HG03066 (cell line): ENCODE measurements around the gene C12orf75.
"Not testable (repeated sequence)": the region's sequence is repeated elsewhere in the genome, so short reads cannot be mapped to it uniquely, and the experiment has no call there.

Experiments
- ATAC-seq: cut with Tn5 transposase; IDR thresholded peaks from one replicate; pipeline ENCODE4 v1.9.1; 2021; ENCODE audit warnings: low read depth; ENCODE audit not compliant: unreplicated experiment

C12orf75 gene

DNA sequence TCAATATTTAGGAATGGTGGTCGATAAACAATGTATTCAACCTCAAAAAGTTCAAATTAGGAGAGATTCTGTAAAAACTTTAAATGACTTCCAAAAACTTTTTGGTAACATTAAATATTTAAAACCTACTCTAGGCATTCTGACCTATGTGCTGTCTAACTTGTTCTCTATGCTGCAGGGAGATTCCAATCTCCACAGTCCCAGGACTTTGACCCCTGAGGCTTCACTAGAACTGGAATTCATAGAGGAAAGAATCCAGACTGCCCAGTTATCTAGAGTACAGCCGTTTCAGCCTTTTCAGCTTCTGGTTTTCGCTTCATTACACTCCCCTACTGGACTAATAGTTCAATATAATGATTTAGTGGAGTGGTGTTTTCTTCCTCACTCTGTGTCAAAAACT is 21.1 kb upstream of the C12orf75 start:
- not testable (repeated sequence) for ATAC-seq

DNA sequence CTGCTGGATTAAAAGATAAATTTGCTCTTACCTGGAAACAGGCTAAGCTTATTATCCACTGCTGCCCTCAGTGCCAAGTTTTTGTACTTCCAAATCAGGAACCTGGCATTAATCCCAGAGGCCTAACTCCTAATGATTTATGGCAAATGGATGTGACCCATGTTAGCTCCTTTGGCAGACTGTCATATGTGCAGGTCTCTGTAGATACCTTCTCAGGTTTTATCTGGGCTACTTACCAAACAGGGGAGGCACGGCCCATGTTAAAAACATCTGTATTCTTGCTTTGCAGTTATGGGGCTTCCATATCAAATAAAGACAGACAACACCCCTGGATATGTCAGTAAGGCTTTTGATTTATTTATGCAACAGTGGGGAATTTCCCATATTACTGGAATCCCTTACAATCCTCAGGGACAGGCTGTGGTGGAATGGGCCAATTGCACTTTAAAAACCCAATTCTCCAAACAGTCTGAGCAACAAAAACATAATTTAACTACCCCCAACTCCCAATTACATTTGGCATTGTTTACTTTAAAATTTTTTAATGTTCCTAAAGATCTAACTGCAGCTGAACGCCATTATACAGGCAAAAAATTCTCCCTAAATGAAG is 19.9 kb upstream of the C12orf75 start:
- not testable (repeated sequence) for ATAC-seq

DNA sequence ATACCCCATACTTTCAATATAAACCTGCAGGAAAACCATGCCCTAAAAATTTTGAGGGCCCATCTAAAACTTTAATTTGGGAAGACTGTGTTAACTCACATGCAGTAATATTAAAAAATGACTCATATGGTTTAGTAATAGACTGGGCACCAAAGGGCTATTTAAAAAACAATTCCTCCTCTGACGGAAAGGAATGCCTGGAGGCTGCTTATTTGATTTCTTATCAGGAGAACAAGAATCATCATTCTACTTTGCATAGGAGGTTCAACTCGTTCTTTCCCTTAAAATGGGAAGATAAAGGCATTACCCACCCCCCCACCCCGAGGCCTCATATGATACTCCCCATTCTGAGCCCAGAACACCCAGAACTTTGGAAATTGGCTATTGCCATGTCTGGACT is 18.6 kb upstream of the C12orf75 start:
- not testable (repeated sequence) for ATAC-seq

DNA sequence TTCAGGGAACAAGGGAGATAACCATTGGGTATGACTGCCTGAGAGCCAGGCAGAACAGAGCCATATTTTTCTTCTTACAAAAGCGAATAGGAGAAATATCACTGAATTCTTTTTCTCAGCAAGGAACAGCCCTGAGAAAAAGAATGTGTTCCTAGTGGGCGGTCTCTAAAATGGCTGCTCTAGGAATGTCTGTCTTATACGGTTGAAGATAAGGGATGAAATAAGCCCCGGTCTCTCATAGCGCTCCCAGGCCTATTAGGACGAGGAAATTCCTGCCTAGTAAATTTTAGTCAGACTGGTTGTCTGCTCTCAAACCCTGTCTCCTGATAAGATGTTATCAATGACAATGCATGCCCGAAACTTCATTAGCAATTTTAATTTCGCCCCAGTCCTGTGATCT is 16.7 kb upstream of the C12orf75 start:
- ATAC-seq, result not testable (repeated sequence)

DNA sequence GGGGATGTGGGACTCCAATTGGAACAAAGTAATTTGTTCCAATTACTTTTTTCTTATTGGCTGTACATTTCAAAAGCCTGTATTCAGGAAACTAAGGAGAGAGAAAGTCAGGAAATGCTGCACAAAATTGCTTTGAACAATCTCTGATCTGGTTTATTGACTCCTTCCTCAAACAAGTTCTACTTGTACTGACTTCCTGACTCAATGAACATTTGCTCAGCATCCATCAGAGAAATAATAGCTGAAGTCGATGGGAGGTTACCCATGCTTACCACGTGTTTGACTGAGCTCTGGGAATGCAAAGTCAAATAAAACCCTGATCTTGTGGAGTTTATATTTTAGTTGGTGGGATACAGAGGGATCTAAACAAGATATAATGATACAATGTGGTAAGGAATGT is 15.4 kb upstream of the C12orf75 start:
- ATAC-seq, result no peak

DNA sequence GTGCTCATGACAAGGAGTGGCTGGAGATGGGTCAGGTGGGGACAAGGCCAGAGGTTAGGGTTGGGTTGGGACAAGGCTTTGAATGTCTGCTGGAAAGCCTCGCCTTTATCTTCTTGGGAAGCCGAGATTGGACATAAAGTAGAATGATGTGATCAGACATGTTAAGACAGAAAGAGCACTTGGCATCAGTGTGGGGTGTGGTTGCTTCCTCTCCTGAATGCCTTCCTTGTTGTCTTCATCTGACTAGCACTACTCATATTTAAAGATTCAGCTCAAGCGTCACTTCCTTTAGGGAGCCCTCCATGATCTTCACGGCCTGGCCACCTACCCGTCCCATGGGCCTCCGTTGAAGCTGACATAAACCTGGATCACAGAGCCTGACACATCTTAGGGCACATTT is 14.8 kb upstream of the C12orf75 start:
- ATAC-seq, result no peak

DNA sequence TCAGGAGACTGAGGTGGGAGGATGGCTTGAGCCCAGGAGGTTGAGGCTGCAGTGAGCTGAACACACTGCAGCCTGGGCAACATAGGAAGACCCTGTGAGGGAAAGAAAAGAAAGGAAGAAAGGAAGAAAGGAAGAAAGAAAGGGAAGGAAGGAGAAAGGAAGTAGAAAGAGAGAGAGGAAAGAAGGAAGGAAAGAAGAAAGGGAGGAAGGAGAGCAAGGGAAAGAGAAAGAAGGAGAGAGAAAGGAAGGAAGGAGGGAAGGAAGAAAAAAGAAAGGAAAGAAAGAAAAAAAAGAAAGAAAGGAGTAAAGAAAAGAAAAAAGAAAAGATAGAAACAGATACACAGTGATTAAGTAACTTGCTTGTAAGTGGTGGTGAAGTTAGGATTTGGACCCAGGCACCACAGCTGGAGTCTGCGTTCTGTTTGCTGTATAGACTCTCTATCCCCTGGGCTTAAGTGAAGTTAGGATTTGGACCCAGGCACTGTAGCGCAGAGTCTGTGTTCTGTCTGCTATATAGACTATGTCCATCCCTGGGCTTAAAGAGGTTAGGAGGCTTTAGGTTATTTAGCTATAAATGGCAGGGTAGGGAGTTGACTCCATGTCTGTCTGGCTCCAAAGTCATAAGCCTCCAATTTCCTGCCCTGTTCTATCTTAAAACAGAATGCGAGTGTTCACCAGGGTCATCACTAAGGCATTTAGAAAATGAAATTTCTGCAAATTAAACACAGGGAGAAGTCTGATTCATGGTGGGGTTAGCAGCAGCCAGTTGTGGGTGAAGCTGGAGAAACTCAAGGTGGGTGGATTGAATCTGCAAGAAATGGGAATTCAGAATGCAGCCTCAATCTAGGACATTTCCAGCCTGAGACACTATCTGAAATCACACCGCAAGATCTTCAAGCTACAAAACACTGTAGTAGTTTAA is 13.3 kb upstream of the C12orf75 start:
- ATAC-seq, result no peak

DNA sequence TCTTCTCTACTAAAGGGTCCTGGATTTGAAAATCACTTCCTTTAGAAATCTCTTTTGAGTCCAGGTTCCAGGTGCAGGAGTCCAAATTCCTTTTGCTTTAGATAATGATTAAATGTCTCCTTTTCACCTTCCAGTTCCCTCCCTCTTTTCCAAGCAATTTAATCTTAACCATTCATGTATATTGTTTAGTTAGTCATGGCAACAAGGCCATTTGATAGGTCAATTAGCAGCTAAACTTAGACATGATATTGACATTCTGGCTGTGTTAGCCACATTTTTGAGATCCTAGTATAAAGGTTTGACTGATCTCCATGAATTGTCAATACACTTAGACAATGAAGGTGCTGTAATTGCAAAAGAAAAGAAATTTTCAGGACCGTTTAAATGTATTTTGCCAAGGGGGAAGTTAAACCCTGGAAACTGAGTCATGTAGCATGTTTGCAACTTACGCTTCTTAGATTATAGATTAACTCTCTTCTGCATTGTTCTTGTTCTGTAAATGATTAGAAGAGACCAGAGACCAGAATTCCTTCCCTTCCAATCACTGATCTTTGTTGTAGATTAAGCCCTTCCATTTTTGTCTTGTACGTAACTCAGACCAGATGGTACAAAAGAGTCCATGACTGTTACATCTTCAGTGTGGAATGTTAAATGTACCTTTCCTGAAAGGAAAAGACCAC is 12.4 kb upstream of the C12orf75 start:
- ATAC-seq, result no peak

DNA sequence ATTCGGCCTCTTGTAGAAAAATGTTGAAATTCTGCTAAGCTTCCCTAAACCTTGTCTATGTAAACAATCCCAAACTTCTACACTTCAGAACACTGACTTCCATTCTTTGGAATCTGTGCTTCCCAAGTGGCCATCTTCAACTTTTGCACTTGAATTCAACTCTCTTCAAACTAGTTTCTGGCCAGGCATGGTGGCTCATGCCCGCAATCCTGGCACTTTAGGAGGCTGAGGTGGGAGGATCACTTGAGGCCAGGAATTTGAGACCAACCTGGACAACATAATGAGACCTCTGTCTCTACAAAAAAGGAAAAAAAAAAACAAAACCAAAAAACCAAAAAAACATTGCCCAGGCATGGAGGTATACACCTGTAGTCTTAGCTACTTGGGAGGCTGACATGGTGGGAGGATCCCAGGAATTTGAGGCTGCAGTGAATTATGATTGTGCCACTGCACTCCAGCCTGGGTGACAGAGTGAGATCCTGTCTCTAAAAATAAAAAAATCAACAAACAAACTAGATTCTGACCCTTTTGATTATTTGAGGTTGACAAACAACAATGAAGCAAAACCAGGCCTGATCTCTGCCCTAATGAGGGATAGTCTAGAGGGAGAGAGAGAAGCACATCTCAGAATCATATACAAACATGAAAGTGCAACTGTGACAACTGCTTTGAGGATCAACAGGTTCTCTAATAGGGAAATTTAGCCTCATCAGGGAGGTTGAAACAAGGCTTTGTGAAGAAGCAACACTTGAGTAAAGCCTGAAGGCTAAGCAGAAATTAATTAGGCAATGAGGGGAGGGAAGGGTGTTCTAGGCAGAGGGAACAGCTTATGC is 11.6 kb upstream of the C12orf75 start:
- ATAC-seq, result no peak

DNA sequence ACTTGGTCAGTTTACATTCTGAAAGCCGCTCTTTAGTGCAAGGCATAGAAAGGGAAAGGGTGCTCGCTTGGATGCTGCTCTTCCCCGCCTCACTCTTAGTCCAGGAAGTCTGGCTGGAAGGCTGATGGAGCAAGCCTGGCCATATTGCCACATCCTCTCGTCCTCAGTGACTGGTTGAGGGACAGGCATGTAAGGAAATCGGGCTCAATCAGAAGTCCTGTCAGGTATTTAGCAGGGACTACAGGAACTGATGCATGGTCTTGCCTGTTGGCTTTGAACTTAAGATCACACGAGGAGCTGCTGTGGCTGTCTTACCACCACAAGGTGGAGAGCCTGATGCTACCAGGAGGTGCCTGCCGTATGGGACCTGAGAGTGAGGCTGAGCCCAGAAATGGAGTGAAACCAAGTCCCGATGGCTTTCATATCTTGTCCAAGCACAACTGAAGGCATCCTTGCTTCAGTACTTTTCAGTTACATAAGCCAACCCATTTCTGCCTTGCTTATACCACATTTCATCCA is 10.7 kb upstream of the C12orf75 start:
- ATAC-seq, result no peak

DNA sequence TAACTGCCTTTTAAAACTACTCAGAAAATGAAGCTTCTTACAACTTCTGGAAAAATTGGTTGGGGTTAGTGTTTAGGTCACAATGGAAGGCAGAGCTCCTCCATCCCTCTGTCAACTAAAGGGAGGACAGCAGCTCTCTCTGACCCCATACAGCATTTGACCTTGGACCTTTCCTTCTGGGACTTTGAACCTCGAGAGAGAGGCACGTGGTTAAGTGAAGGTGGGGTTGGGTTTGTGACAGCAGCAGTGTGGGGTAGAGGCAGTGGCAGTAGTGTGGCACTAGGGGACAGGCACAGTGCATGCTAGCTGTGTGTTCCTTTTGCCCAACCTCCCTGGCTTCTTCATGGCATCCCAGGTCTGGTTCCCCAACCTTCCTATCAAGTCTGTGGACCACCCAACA is 9.4 kb upstream of the C12orf75 start:
- no peak for ATAC-seq

DNA sequence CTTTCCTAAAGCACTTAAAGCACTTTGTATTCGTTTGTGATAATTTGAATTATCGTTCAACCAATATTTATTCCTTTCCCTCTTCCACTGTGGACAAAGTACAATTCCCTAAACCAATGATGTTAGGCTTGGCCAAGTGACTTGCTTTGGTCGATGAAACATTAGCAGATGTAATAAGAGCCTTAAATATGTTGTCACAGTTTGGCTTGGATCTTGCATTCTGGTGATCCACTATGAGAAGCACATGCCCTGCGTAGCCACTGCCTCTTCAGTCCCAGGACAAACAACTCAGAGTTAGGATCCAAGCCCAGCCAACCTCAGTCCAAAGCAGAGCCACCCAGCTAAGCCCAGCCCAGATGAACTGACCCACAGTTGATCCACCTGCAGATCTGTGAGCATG is 8.4 kb upstream of the C12orf75 start:
- no peak for ATAC-seq

DNA sequence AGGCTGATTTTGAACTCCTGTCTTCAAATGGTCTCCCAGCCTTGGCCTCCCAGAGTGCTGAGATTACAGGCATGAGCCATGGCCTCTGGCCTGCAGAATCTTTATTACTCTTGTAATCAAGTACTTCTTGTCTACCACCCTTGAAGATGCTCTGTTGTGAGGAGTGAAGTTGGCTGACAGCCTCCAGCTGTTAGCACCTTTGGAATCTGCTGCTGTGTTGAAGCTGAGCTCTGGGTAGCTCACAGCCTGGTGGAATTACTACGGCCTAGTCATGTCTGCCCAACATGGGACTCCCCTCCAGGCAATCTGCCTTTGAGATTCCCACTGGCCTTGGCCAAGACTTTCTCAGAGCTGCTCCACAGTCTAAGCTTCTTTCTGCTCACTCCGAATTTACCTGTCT is 5.8 kb upstream of the C12orf75 start:
- no peak for ATAC-seq

DNA sequence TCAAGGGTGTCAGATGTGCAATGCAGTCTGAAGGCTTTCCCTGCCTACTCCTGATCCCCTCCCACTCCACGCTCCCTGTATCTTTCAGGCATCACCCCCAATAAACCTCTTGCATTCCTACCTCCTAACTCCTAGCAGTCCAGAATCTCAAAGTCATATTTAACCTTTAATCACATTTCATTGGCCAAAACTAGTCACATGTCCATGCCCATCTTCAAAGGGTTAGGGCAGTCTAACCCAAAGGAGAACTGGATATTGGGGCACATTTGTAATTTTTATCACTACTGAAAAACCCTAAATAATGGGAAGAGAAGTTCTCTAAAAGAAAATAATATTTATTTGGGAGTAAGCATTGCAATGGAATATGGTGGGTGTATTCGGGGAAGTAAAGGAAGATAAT is 5.4 kb upstream of the C12orf75 start:
- no peak for ATAC-seq

DNA sequence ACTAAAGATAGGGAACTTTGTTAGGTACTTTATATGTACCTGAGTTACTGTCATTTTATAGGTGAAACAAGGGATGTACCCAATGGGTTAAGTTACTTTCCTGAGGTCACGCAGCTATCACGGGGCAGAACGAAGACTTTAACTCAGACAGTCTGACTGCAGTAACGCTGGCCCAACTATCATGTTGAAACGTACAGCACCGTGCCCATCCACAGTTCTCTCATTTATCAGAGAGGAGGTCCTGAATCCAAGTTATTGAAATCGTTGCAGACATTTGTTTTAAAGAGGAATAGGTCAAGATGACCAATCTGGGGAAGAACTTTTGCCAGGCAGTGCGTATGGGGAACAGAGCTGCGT is 587 bp upstream of the C12orf75 start:
- peak; percentile 2 for ATAC-seq

DNA sequence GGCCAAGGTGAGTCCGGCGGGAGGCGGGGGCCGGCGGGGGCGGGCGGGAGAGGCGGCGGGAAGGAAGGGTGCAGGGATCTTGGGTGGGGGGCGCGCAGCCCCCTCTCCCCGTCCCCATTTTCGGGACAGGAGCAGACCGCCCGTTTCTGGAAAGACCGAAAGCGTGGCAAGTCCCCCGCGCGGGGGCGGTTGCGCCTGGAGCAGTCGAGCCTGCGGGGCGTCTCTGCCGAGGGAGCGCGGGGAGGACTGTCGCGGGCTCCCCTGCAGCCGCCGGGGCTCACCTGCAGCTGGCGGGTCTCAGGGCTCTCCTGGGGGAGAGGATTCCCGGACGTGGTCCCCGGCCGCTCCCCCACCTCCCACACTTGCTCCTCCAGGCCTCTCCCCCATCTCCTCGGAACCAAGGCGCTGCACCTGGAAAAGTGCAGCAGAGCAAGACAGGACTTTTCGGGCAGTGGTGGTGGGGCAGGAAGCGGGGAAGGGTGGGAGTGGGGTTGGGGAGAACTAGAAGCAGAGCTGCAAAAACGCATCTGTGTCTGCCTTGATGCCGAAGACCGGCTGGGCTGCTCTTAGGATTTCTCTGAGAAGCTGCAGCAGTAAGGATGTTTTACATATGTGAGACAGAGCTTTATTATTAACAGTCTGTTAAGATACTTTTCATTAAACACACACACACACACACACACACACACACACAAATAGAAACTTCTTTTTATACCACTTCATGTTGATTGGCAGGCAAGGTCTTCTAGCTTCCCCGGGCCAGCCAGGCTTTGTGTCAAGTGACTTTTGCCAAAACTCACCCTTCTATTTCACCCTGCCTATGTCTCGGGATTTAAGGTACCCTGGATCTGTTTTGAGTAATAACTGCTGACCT is 677 bp downstream of the C12orf75 start:
- ATAC-seq, result peak; percentile 13

DNA sequence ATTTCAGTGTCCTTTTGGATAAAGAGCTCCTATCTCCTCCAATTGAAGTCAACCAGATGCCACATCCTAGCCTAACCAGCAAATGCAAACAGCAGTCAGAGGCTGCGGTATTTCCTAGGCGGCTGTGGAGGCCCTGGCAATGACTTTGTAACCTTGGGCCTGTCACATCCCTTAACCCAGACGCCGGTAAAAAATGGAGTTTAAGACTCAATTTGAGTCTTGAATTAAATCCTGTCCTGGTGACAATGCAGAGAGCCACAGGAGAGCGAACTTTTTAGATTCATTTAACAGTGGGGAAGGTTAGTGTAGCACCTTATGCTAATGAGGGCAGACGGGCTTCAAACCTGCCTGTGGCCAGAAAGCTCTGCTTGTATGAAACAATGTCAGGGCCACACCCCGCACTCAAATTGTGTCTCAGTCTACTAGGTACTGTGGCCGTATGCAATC is 1.3 kb downstream of the C12orf75 start:
- no peak for ATAC-seq

DNA sequence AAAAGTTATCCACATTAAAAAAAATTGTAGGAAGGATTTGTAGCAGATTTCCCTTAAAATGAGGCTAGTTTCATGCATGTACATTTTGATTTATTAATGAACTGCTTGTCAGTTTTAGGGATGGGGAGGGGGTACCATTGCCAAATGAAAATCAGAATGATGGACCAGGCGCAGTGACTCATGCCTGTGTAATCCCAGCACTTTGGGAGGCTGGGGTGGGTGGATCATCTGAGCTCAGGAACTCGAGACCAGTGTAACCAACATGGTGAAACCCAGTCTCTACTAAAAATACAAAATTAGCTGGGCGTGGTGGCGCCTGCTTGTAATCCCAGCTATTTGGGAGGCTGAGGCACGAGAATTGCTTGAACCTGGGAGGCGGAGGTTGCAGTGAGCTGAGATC is 1.8 kb downstream of the C12orf75 start:
- ATAC-seq, result not testable (repeated sequence)

DNA sequence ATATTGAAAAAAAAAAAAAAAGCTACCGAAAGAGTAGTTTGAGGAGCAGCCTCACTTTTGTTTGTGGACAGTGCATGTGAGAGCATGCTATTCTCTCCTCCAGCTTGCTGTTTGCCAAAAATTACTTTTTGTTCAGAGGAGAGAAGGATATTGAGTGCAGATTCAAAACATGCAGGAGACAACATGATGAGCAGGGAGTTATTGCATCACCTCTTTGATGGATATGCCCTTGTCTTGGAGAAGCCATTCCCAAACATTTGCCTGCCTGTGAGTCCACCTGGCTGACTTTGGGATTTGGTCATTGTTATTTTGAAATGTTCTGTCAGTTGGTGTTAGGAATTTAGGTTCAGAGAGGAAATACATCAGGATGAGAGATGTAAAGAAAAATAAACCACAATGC is 2.4 kb downstream of the C12orf75 start:
- no peak for ATAC-seq
